H1 (cell line): ENCODE data around the gene C2orf72. TPM values are rescaled to one million over a fixed set of nuclear protein-coding genes. Genes with fewer than 3 reads are reported as not detected.

Experiments
- CTCF ChIA-PET: fragments of 300-600 bp; sonication (Branson Sonifier 250); formaldehyde crosslinking; loops from one replicate; lab custom pipeline; 2021; ENCODE audit not compliant: partially characterized antibody; lab: Charles Lee
- POLR2A ChIA-PET: fragments of 300-600 bp; sonication (Branson Sonifier 250); formaldehyde crosslinking; loops from one replicate; lab custom pipeline; 2021; ENCODE audit warnings: inconsistent platforms; ENCODE audit not compliant: partially characterized antibody; lab: Charles Lee
- DNase-seq, 2 experiments: peaks; one replicate each; pipeline versions ENCODE4 v3.0.0 to v3.0.0-alpha.2; 2010 to 2022; ENCODE audit warnings: low spot score in 2 of 2, low read depth in 1 of 2, mixed read lengths in 1 of 2
- FAIRE-seq: peaks from 2 replicates; lab custom pipeline; 2011; peaks lifted over from hg19 to GRCh38; lab: Jason Lieb, UNC
- H2AFZ ChIP-seq: 2 replicates; pipeline ENCODE4 v1.8.1; 2012; ENCODE audit warnings: low read length, inconsistent platforms
- H2AK5ac ChIP-seq: 2 replicates; pipeline ENCODE4 v1.6.1; 2013; ENCODE audit warnings: low read depth, low read length
- H2BK120ac ChIP-seq: replicated peaks from 2 replicates; pipeline ENCODE3; 2013; ENCODE audit warnings: low read depth, low read length, inconsistent platforms
- H2BK12ac ChIP-seq: 2 replicates; pipeline ENCODE4 v1.6.1; 2013; ENCODE audit warnings: low read depth, low read length
- H2BK15ac ChIP-seq: 2 replicates; pipeline ENCODE4 v1.6.1; 2013; ENCODE audit warnings: low read length
- H2BK20ac ChIP-seq: 2 replicates; pipeline ENCODE4 v1.6.1; 2013; ENCODE audit warnings: low read length
- H2BK5ac ChIP-seq: 2 replicates; pipeline ENCODE4 v1.6.1; 2013; ENCODE audit warnings: low read depth, low read length
- H3K14ac ChIP-seq: 2 replicates; pipeline ENCODE4 v1.6.1; 2013; ENCODE audit warnings: inconsistent platforms; ENCODE audit not compliant: insufficient read length
- H3K18ac ChIP-seq: 2 replicates; pipeline ENCODE4 v1.6.1; 2013; ENCODE audit warnings: low read length; ENCODE audit errors: extremely low read depth
- H3K23ac ChIP-seq: 2 replicates; pipeline ENCODE4 v1.6.1; 2013; ENCODE audit warnings: inconsistent platforms; ENCODE audit not compliant: insufficient read length
- H3K23me2 ChIP-seq: 2 replicates; pipeline ENCODE4 v1.6.1; 2013; ENCODE audit warnings: low read depth, low read length
- H3K27ac ChIP-seq: 2 replicates; pipeline ENCODE4 v1.6.1; 2011; ENCODE audit warnings: low read depth, low read length, inconsistent platforms
- H3K27me3 ChIP-seq, 4 experiments: replicated peaks in 1 of 4; 1 replicate in 1 of 4; 2 replicates in 3 of 4; pipeline versions ENCODE4 v1.6.1 to v1.8.1; 2011 to 2013; ENCODE audit warnings: low read length in 3 of 4, mild to moderate bottlenecking in 3 of 4, inconsistent platforms in 2 of 4, mixed read lengths in 2 of 4, moderate library complexity in 1 of 4; ENCODE audit not compliant: control insufficient read depth in 3 of 4, insufficient read depth in 3 of 4; ENCODE audit errors: extremely low read depth in 1 of 4
- H3K36me3 ChIP-seq, 4 experiments: 2 replicates each; pipeline versions ENCODE4 v1.6.1 to v1.8.1; 2011 to 2013; ENCODE audit warnings: mild to moderate bottlenecking in 4 of 4, low read length in 3 of 4, moderate library complexity in 2 of 4, control low read depth in 1 of 4, inconsistent platforms in 1 of 4; ENCODE audit not compliant: insufficient read depth in 4 of 4, control insufficient read depth in 2 of 4
- H3K4ac ChIP-seq: replicated peaks from 2 replicates; pipeline ENCODE3; 2013; ENCODE audit warnings: low read length, low read depth, mixed read lengths, inconsistent platforms; ENCODE audit not compliant: insufficient read length
- H3K4me1 ChIP-seq, 4 experiments: replicated peaks in 1 of 4; 1 replicate in 1 of 4; 2 replicates in 3 of 4; pipeline versions ENCODE4 v1.6.1 to v1.8.1; 2011 to 2013; ENCODE audit warnings: low read length in 3 of 4, inconsistent platforms in 2 of 4, mixed read lengths in 1 of 4; ENCODE audit not compliant: insufficient read depth in 4 of 4, control insufficient read depth in 3 of 4
- H3K4me2 ChIP-seq, 2 experiments: 2 replicates each; pipeline versions ENCODE4 v1.6.1 to v1.8.1; 2011 to 2013; ENCODE audit warnings: low read depth in 2 of 2, low read length in 2 of 2, control low read depth in 1 of 2, inconsistent platforms in 1 of 2, mild to moderate bottlenecking in 1 of 2; ENCODE audit not compliant: insufficient read depth in 1 of 2
- H3K4me3 ChIP-seq, 4 experiments: fragments of 200-600, 300-600 bp in 1 of 4; sonication (generic), shearing (Covaris generic), sonication (Bioruptor Twin) in 1 of 4; 2 replicates each; pipeline versions ENCODE4 v1.5.1 to v1.8.1; 2011 to 2016; ENCODE audit warnings: low read length in 4 of 4, low read depth in 3 of 4, control low read depth in 2 of 4, inconsistent platforms in 2 of 4, mild to moderate bottlenecking in 2 of 4, mixed read lengths in 1 of 4, moderate library complexity in 1 of 4; ENCODE audit not compliant: insufficient read depth in 2 of 4; ENCODE audit errors: extremely low read depth in 1 of 4
- H3K56ac ChIP-seq: replicated peaks from 2 replicates; pipeline ENCODE3; 2013; ENCODE audit warnings: low read depth, mild to moderate bottlenecking, mixed read lengths, low read length, inconsistent platforms; ENCODE audit not compliant: insufficient read length
- H3K79me1 ChIP-seq: 2 replicates; pipeline ENCODE4 v1.6.1; 2013; ENCODE audit warnings: low read depth, low read length, control low read depth
- H3K79me2 ChIP-seq, 2 experiments: 2 replicates each; pipeline versions ENCODE4 v1.6.1 to v1.8.1; 2012 to 2013; ENCODE audit warnings: low read length in 2 of 2, mild to moderate bottlenecking in 2 of 2, inconsistent platforms in 1 of 2; ENCODE audit not compliant: insufficient read depth in 2 of 2, control insufficient read depth in 1 of 2
- H3K9ac ChIP-seq, 4 experiments: replicated peaks in 1 of 4; 1 replicate in 1 of 4; 2 replicates in 3 of 4; pipeline versions ENCODE4 v1.6.1 to v1.8.1; 2011 to 2013; ENCODE audit warnings: low read depth in 3 of 4, low read length in 3 of 4, control low read depth in 2 of 4, mild to moderate bottlenecking in 2 of 4, moderate library complexity in 2 of 4, inconsistent platforms in 1 of 4; ENCODE audit errors: extremely low read depth in 1 of 4
- H3K9me3 ChIP-seq, 2 experiments: 2 replicates each; pipeline versions ENCODE4 v1.6.1 to v1.8.1; 2012 to 2013; ENCODE audit warnings: mild to moderate bottlenecking in 2 of 2, moderate library complexity in 2 of 2, control low read depth in 1 of 2, inconsistent platforms in 1 of 2, low read depth in 1 of 2, low read length in 1 of 2, mixed read lengths in 1 of 2; ENCODE audit not compliant: insufficient read depth in 2 of 2
- H4K20me1 ChIP-seq, 2 experiments: replicated peaks in 1 of 2; 2 replicates each; pipeline versions ENCODE3 to v1.8.1; 2011 to 2013; ENCODE audit warnings: inconsistent platforms in 2 of 2, low read length in 2 of 2, mild to moderate bottlenecking in 1 of 2; ENCODE audit not compliant: insufficient read depth in 2 of 2, control insufficient read depth in 1 of 2
- H4K5ac ChIP-seq: 2 replicates; pipeline ENCODE4 v1.6.1; 2013; ENCODE audit warnings: low read length, low read depth, mixed read lengths, inconsistent platforms; ENCODE audit not compliant: insufficient read length
- H4K8ac ChIP-seq: 2 replicates; pipeline ENCODE4 v1.8.0; 2013; ENCODE audit warnings: mild to moderate bottlenecking, moderate library complexity, low read length, inconsistent platforms; ENCODE audit not compliant: insufficient read depth; ENCODE audit errors: extremely low read depth
- H4K91ac ChIP-seq: replicated peaks from 2 replicates; pipeline ENCODE3; 2013; ENCODE audit warnings: low read length, mixed read lengths, inconsistent platforms; ENCODE audit not compliant: insufficient read length
- BCL11A ChIP-seq, 2 experiments: IDR thresholded peaks; one replicate each; pipeline ENCODE4 v1.6.1; 2011; ENCODE audit warnings: low read depth in 2 of 2, low read length in 2 of 2, mild to moderate bottlenecking in 2 of 2
- CEBPB ChIP-seq: IDR thresholded peaks from 2 replicates; pipeline ENCODE4 v1.6.1; 2012; ENCODE audit warnings: low read depth, low read length
- EGR1 ChIP-seq: IDR thresholded peaks from 2 replicates; pipeline ENCODE4 v1.6.1; 2011; ENCODE audit warnings: low read depth, low read length, borderline replicate concordance
- GABPA ChIP-seq: IDR thresholded peaks from 2 replicates; pipeline ENCODE4 v1.6.1; 2011; ENCODE audit warnings: mild to moderate bottlenecking, low read length, moderate library complexity, borderline replicate concordance; ENCODE audit not compliant: insufficient read depth
- KDM1A ChIP-seq: fragments of 200-600, 300-600 bp; sonication (generic); IDR thresholded peaks from 2 replicates; pipeline ENCODE4 v1.7.1; 2016; ENCODE audit warnings: mild to moderate bottlenecking, low read length, borderline replicate concordance
- POU5F1 ChIP-seq: IDR thresholded peaks from 2 replicates; pipeline ENCODE4 v1.6.1; 2011; ENCODE audit warnings: low read depth, mild to moderate bottlenecking, low read length, moderate library complexity
- RBBP5 ChIP-seq: IDR thresholded peaks from 2 replicates; pipeline ENCODE4 v1.7.1; 2012; ENCODE audit warnings: low read depth, mild to moderate bottlenecking, inconsistent platforms, low read length, moderate library complexity, borderline replicate concordance
- TBP ChIP-seq: IDR thresholded peaks from 2 replicates; pipeline ENCODE4 v1.6.1; 2011; ENCODE audit warnings: low read depth, low read length, improper control_type of control experiment
- WGBS, 2 experiments: shearing (Covaris generic) in 1 of 2; methylation state at CpG; one replicate each; pipeline versions ENCODE4 v1.1.6 to v1.1.7; 2013 to 2015; ENCODE audit warnings: low lambda C conversion rate in 2 of 2, mixed read lengths in 2 of 2, inconsistent platforms in 1 of 2, low coverage in 1 of 2, missing lambda C conversion rate in 1 of 2; ENCODE audit not compliant: insufficient replicate concordance in 2 of 2, insufficient coverage in 1 of 2, insufficient read length in 1 of 2; ENCODE audit errors: extremely low coverage in 1 of 2, missing lambda C conversion rate in 1 of 2; 5-methylcytosine and 5-hydroxymethylcytosine counted together
- polyA plus RNA-seq, 7 experiments: library from polyadenylated mRNA; depleted of rRNA in 3 of 7; stranded (reverse) in 5 of 7; unstranded in 2 of 7; fragments of >200 nt in 5 of 7; fragments of 200-250 nt in 2 of 7; gene quantifications; 1 replicate in 5 of 7; 2 replicates in 1 of 7; 4 replicates in 1 of 7; pipeline versions ENCODE4 v1.2.1 to v1.2.3, GENCODE V29; 2011 to 2013; ENCODE audit warnings: missing spikeins in 2 of 7, mixed read lengths in 2 of 7
- total RNA-seq: library from RNA; stranded (reverse); fragmentation: NEBNext Ultra II Directional; extraction: Animal tissue kit (Norgen Biotek cat#: 25700); gene quantifications from 2 replicates; pipeline ENCODE4 v1.2.1, GENCODE V29; 2021

The C2orf72 gene
- total and polyA plus RNA-seq, 2 of the 8 experiments (the other 6 are each of a cell fraction or from before 2014, with no cell fraction given): 1.1 to 1.7 TPM

DNA sequence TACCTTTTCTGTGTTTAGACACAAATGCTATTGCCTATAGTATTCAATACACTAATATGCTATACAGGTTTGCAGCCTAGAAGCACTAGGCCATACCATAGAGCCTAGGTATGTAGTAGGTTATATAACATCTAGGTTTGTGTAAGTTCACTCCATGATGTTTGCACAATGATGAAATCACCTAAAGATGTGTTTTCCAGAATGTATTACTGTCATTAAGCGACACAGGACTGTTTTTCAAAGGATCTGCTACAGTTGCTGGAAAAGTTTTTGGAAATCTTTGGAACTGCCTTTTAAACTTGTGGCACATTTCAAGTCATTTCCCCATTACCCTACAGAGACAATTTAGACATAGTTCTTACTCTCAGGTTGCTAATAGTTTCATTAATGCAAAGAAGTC lies 28.6 kb downstream of the C2orf72 start:
- no peak overlapping the region for H3K4me3 ChIP-seq
- no peak overlapping the region for H4K5ac ChIP-seq
- H4K8ac ChIP-seq: no peak overlapping the region
- no peaks in the 10 kb centered on the region for H3K79me1 ChIP-seq
- H3K9ac ChIP-seq: no peak overlapping the region
- no peak overlapping the region for H2BK20ac ChIP-seq
- H3K9me3 ChIP-seq: no peaks in the 10 kb centered on the region
- H3K27me3 ChIP-seq: no peaks in the 10 kb centered on the region
- H3K36me3 ChIP-seq: peaks cover 24 to 79% (median 59%) of the 10 kb centered on the region in 4 experiments
- H2BK5ac ChIP-seq: no peak overlapping the region
- H3K27ac ChIP-seq: no peak overlapping the region
- H4K91ac ChIP-seq: no peak overlapping the region
- H3K79me2 ChIP-seq: peaks cover 0 to 6% of the 10 kb centered on the region in 2 experiments; a peak in 2 of 4 replicates
- peaks cover 2 to 4% of the 10 kb centered on the region in 2 experiments for H4K20me1 ChIP-seq
- H2AFZ ChIP-seq: no peak overlapping the region
- DNase-seq: no peak
- H3K18ac ChIP-seq: no peak overlapping the region
- POLR2A ChIA-PET: no interaction called here
- H3K14ac ChIP-seq: no peak overlapping the region
- no peaks in the 10 kb centered on the region for H3K23me2 ChIP-seq
- no peak overlapping the region for H3K56ac ChIP-seq
- H3K4me2 ChIP-seq: no peak overlapping the region
- H2BK120ac ChIP-seq: no peak overlapping the region
- H2AK5ac ChIP-seq: no peak overlapping the region
- CTCF ChIA-PET: interaction anchor here (0.8 kb wide), 1 partner anchor 9 kb away, joined by 3 read pairs; the partner anchor contains the start of gene PSMD1
- FAIRE-seq: no peak
- 96% methylated on average over 1 of the region's 1 CpG; no CpG with 5 or more reads in 1 of the 2 experiments for WGBS, 2 experiments
- no peak overlapping the region for H2BK15ac ChIP-seq
- no peak overlapping the region for H3K23ac ChIP-seq
- no peaks in the 10 kb centered on the region for H3K4me1 ChIP-seq
- no peak overlapping the region for H3K4ac ChIP-seq
- H2BK12ac ChIP-seq: no peak overlapping the region
- TF ChIP-seq CEBPB (no peak), GABPA (no peak), POU5F1 (no peak), KDM1A (no peak), BCL11A (IDR thresholded peaks at IDR 0.05; ENCODE audit: low read depth in 2 of 2, low read length in 2 of 2) (no peak), RBBP5 (no peak), EGR1 (no peak), TBP (no peak)
